Activated CD4-positive, alpha-beta T cell treated with anti-CD3 and anti-CD28 coated beads, Interleukin-2, amount 50 U/mL, for 16 hours (primary cell): Measurements from ENCODE around the gene CCDC24.
A peak's percentile ranks its signal among the peaks of the same experiment; 100 is the strongest.

ENCODE experiments used
- DNase-seq: peaks from one replicate; pipeline ENCODE4 v3.0.0-alpha.2; 2020

The CCDC24 gene

DNA sequence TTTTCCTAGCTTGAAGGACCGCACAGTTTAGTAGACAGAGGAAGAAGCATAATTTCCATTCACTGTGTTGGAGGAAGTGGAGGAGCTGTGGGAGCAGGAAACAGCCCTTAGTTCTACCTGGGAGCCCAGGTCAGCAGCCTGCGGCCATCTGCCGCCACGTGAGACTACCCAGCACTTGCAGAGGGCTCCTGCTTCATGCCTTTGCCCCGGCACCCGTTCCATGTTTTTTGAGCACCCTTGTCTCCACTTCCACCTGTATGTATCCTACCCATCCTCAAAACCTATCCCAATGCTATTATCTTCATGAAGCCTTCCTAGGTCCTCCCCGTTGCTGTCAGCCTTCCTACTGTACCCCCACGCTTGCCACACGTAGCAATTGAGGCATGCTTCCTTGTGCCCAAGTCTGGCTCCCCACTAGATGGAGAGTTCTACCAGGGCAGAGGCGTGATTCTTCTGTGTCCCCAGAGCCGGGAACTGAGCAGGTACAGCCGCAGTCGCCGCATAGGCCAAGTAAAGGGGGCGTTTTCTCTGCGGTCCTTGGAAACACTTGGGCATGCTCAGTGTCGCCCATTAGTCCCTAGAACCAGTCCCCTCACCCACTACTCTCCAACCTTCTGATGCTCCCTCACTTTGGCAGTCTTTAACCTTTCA lies 38.0 kb downstream of the CCDC24 start:
- DNase-seq: no peak

DNA sequence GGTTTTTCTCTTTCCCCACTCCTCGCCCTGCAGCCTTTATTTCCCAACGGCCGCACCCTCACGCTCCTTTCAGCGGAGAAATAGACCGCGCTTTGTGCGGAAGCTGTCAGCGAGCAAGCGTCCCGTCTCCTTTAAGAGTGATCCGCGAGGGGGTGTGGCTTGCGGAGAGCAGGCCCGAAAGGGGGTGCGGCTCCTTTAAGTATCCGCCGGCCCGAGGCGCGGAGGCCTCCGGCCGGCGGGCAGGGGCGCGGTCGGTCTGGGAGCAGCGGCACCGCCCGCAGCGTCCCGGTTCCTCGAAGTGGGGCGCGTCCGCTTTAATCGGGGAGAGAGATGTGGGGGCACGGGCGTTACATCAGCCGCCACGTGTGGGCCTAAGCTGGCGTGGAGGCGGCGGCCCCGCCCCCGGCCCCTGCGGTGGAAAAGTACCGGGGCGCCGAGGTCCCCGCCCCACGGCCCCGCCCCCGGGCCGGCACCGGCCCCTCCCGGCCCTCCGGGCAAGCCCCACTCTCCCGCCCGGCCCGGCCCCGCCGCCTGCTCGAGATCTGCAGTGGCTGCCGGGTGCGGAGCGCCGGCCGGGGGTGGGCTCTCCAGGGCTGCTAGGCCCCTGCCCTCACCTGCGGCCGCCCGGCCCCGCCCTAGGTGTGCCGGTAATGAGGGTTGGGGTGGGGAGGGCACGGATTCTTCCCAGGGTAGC lies 38.7 kb downstream of the CCDC24 start:
- peak; percentile 90 for DNase-seq

- peak; percentile 39 for DNase-seq
Observed at GRCh38 chr1:44030605-44031251, 39.3 kb downstream of the CCDC24 start.

- DNase-seq: peak; percentile 39
Observed at GRCh38 chr1:44031252-44032169, 40.1 kb downstream of the CCDC24 start, which contains the start of gene SLC6A9. SLC6A9 (minus strand) TSS chr1:44031462; CDS start chr1:44024277, 7,185 bp downstream.

GRCh38 chr1:44032170-44032790 lies 40.9 kb downstream of the CCDC24 start:
- DNase-seq: no peak

DNA sequence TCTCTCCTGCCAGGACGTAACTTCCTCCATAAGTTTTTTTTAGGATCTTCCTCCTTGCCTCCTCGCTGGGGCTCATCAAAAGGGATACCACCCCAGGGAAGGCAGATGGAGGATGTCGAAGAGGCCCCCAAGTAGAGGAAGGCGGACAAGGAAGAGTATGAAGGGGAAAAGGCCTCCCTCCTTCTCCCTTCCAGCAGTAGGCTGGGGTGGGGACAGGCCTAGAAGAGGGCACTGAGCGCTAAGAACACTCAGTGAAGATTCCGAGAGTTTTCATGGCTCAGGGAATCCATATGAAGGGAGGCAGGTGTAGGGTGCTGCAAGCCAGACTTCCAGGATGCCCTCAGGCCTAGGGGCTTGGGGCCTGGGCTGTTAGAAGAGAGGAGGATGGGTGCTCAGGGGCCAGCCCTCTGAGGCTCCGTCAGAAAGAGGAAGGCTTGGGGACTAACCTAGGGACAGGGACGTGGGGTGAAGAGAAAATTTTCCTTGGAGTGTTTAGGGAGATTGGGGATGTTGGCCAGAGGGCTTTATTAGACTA lies 41.7 kb downstream of the CCDC24 start:
- DNase-seq: no peak

GRCh38 chr1:44033756-44034155 lies 42.4 kb downstream of the CCDC24 start:
- no peak for DNase-seq

GRCh38 chr1:44034423-44034822 lies 43.0 kb downstream of the CCDC24 start:
- no peak for DNase-seq

GRCh38 chr1:44034976-44035716 lies 43.7 kb downstream of the CCDC24 start:
- no peak for DNase-seq

DNA sequence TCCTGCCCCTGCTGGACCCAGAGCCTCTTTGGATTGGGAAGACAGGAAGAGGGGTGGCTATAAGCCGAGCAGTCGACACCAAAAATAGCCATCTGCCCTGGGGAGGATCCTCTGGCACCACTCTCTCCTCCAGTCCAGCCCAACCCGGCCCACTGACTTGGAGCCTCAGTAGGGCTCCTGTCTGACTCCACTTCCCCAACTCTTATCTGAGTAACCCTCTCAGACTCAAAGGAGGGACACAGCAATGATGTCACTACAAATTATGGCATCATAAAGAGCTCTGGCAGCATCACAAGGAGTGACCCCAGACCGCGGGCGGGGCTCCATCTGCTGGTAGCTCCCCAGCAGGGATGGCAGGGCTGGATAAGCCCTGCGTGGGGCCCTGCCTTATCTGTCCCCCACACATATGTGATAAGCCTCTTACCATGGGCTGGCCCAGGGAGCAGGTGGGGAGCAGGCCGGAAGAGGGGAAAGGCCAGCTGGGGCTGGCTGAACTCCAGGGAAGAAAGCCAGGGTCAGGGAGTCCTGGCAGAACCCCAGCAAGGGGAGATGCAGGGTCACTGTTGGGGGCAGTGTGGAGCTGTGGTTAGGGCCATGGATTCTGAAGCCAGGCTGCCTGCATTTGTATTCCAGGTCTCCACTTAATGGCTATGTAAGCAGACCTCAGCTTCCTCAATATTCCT lies 44.5 kb downstream of the CCDC24 start:
- DNase-seq: no peak

GRCh38 chr1:44036409-44037139 lies 45.2 kb downstream of the CCDC24 start:
- DNase-seq: peak; percentile 67

GRCh38 chr1:44037154-44037553 lies 45.8 kb downstream of the CCDC24 start:
- no peak for DNase-seq

DNA sequence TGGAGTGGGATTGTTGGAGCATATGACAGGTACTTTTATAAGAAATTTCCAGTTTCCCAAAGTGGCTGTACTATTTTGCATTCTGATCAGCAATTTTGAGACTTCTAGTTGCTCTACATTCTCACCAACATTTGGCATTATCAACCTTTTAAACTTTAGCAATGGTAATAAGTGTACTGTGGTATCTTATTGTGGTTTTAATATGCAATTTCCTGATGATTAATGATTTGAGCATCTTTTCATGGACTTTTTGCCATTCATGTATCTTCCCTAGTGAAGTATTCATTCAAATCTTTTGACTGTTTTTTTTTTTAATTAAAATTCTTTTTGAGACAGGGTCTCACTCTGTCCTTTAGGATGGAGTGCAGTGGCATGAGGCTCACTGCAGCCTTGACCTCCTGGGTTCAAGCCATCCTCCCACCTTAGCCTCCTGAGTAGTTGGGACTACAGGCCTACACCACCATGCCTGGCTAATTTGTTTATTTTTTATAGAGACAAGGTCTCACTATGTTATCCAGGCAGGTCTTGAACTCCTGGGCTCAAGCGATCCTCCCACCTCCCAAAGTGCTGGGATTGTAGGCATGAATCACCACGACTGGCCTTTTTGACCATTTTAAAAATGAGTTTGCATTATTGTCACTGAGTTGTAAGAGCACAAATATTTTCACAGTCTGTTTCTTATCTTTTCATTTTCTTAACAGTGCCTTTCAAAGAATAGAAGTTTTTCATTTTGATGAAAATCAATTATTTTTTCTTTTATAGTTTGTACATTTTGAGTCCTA lies 47.7 kb downstream of the CCDC24 start:
- DNase-seq: no peak

DNA sequence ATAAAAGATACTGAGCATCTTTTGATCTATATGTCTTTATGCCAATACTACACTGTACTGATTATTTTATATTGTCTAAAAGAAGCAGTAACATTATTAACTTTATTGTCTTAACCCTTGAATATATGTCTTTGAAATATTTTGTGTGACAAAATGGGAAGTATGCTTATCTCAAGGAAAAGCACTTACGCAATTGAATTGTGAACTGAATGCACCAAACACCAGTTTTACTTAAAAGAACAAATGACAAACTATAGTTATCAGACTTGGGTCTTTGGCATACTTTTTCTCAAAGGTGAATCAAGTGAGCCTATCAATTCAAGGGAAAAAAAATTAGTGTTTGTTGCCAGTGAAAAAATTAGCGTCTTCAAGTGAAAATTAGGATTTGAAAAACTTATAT lies 49.0 kb downstream of the CCDC24 start:
- no peak for DNase-seq

DNA sequence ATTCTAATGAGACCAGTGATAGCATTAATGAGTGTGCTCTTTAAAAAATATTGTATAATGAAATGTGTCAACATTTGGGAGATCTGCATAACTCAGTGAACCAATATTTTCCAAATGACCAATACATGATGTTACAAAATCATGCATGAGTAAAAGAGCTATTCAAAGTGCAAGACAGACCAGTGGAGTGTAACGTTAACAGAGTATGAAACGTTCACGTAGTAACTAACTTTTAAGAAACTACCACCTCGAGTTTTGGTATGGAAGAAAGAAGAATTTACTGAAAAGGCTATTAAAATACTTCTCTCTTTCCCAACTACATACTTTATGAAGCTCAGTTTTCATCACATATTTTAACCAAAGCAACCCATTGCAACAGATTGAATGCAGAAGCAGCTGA lies 49.4 kb downstream of the CCDC24 start:
- no peak for DNase-seq

- no peak for DNase-seq
Observed at GRCh38 chr1:44043176-44044070, 52.0 kb downstream of the CCDC24 start.

GRCh38 chr1:44044071-44044801 lies 52.8 kb downstream of the CCDC24 start:
- DNase-seq: no peak

DNA sequence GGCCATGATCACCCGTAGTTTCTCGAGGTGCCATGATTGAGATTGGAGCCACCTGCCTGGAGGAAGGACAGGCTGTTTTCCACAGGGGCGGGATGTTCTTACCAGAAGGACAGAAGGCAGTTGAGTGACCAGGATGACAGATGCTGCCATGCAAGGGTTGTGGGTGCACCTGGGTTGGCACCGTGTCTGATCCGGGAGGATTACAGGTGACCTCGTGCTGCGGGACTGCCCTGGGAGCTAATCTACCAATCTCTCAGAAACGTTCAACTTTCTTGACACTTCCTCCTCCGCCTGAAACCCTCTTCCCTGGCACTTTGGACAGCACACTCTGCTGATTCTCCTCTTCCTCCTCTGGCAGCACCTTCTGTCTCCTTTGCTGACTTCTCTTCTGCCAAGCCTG lies 53.7 kb downstream of the CCDC24 start:
- no peak for DNase-seq
